GM23248 (cell line): ENCODE measurements around the gene PHF12. TPM values are rescaled to one million over a fixed set of nuclear protein-coding genes. Genes with fewer than 3 reads are reported as not detected.

ENCODE experiments used
- DNase-seq: peaks from one replicate; pipeline ENCODE4 v3.0.0-alpha.2; 2015
- H2AFZ ChIP-seq: fragments of 200-600 bp; sonication (generic); 2 replicates; pipeline ENCODE4 v1.6.1; 2016; ENCODE audit warnings: antibody characterized with exemption
- H3F3A ChIP-seq: fragments of 200-600 bp; sonication (generic); 2 replicates; pipeline ENCODE4 v1.6.1; 2016; ENCODE audit warnings: mild to moderate bottlenecking, antibody characterized with exemption, mixed run types; ENCODE audit not compliant: insufficient read depth
- H3K27ac ChIP-seq: fragments of 200-600 bp; sonication (generic); 2 replicates; pipeline ENCODE4 v1.5.1; 2016; ENCODE audit warnings: mild to moderate bottlenecking
- H3K27me3 ChIP-seq: fragments of 200-600 bp; sonication (generic); replicated peaks from 2 replicates; pipeline ENCODE4 v1.6.1; 2016; ENCODE audit warnings: mild to moderate bottlenecking; ENCODE audit not compliant: insufficient read depth
- H3K36me3 ChIP-seq: fragments of 200-600 bp; sonication (generic); 2 replicates; pipeline ENCODE4 v1.6.1; 2016; ENCODE audit warnings: low read depth, mild to moderate bottlenecking
- H3K4me1 ChIP-seq: fragments of 200-600 bp; sonication (generic); 2 replicates; pipeline ENCODE4 v1.6.1; 2016; ENCODE audit warnings: mild to moderate bottlenecking; ENCODE audit not compliant: insufficient read depth
- H3K4me2 ChIP-seq: fragments of 200-600 bp; sonication (generic); one replicate; pipeline ENCODE4 v1.6.1; 2016; ENCODE audit warnings: mild to moderate bottlenecking; ENCODE audit not compliant: unreplicated experiment
- H3K4me3 ChIP-seq: fragments of 200-600 bp; sonication (generic); 2 replicates; pipeline ENCODE4 v1.5.1; 2016; ENCODE audit warnings: mild to moderate bottlenecking
- H3K79me2 ChIP-seq: fragments of 200-600 bp; sonication (generic); 2 replicates; pipeline ENCODE4 v1.6.1; 2016; ENCODE audit warnings: mild to moderate bottlenecking; ENCODE audit not compliant: insufficient read depth
- H3K9ac ChIP-seq: fragments of 200-600 bp; sonication (generic); 2 replicates; pipeline ENCODE4 v1.6.1; 2016; ENCODE audit warnings: mild to moderate bottlenecking
- H3K9me2 ChIP-seq: fragments of 200-600 bp; sonication (generic); 2 replicates; pipeline ENCODE4 v1.6.1; 2016; ENCODE audit warnings: mixed run types, mild to moderate bottlenecking, moderate library complexity; ENCODE audit not compliant: insufficient read depth
- H3K9me3 ChIP-seq: fragments of 200-600 bp; sonication (generic); one replicate; pipeline ENCODE4 v1.6.1; 2017; ENCODE audit warnings: low read depth
- H4K20me1 ChIP-seq: fragments of 200-600 bp; sonication (generic); 2 replicates; pipeline ENCODE4 v1.6.0; 2016; ENCODE audit not compliant: insufficient read depth
- EZH2 ChIP-seq: fragments of 200-600 bp; sonication (generic); IDR thresholded peaks from 2 replicates; pipeline ENCODE4 v1.6.1; 2018; ENCODE audit warnings: antibody characterized with exemption, mild to moderate bottlenecking; ENCODE audit not compliant: insufficient read depth, poor library complexity, severe bottlenecking
- EZH2phosphoT487 ChIP-seq: fragments of 200-600 bp; sonication (generic); IDR thresholded peaks from 2 replicates; pipeline ENCODE4 v1.6.1; 2018; ENCODE audit warnings: antibody characterized with exemption, moderate library complexity, mild to moderate bottlenecking, low read depth; ENCODE audit not compliant: insufficient read depth
- WGBS, 2 experiments: methylation state at CpG; one replicate each; pipeline ENCODE4 v1.1.6; 2015 to 2017; ENCODE audit warnings: low lambda C conversion rate in 2 of 2, low coverage in 1 of 2; ENCODE audit errors: missing lambda C conversion rate in 2 of 2; 5-methylcytosine and 5-hydroxymethylcytosine counted together
- in situ Hi-C: fragments of 300-500 bp; cut with MboI; formaldehyde crosslinking; loops from 2 replicates; pipeline ENCODE4 v1.15.0; 2020
- polyA plus RNA-seq: library from polyadenylated mRNA; unstranded; fragments of >200 nt; fragmentation: Nextera tagmentation; extraction: Ambion mirVana; gene quantifications from 2 replicates; pipeline ENCODE4 v1.2.1, GENCODE V29; 2016
- total RNA-seq: library from RNA; depleted of rRNA; stranded (reverse); fragments of >200 nt; shearing (Covaris generic); gene quantifications from 2 replicates; pipeline ENCODE4 v1.2.3, GENCODE V29; 2014

Gene PHF12
- total and polyA plus RNA-seq, 2 experiments from 2014 or later, result 6.1 to 27.7 TPM

- Histone ChIP-seq H3K9ac (no peak overlapping the region), H2AFZ (no peak overlapping the region), H3K27ac (no peak overlapping the region), H4K20me1 (no peaks in the 10 kb centered on the region), H3K9me2 (no peaks in the 10 kb centered on the region), H3K4me2 (no peak overlapping the region), H3K27me3 (no peaks in the 10 kb centered on the region), H3K9me3 (no peaks in the 10 kb centered on the region), H3K4me1 (peaks cover 7% of the 10 kb centered on the region; the same call in 1 of the 2 replicates), H3F3A (no peaks in the 10 kb centered on the region), H3K79me2 (peaks cover 31% of the 10 kb centered on the region), H3K4me3 (no peak overlapping the region), H3K36me3 (no peaks in the 10 kb centered on the region)
- no peak for DNase-seq
- no peak for TF ChIP-seq EZH2phosphoT487
- TF ChIP-seq EZH2, result no peak
- 93 to 96% methylated on average over 1 to 4 of the region's 4 CpGs for WGBS, 2 experiments
- in situ Hi-C loops, result loop anchor here (10.0 kb wide), 1 partner anchor 127 kb away; no protein-coding TSS in a partner anchor
Measured at GRCh38 chr17:28892024-28892423, 59.3 kb downstream of the PHF12 start.

GRCh38 chr17:28891201-28891600, 60.1 kb downstream of the PHF12 start:
- Histone ChIP-seq H3K27me3 (no peaks in the 10 kb centered on the region), H3K9me2 (no peaks in the 10 kb centered on the region), H3K4me3 (no peak overlapping the region), H3F3A (no peaks in the 10 kb centered on the region), H2AFZ (no peak overlapping the region), H3K27ac (no peak overlapping the region), H3K9me3 (no peaks in the 10 kb centered on the region), H3K79me2 (peaks cover 26% of the 10 kb centered on the region), H3K9ac (no peak overlapping the region), H4K20me1 (no peaks in the 10 kb centered on the region), H3K36me3 (no peaks in the 10 kb centered on the region), H3K4me2 (no peak overlapping the region), H3K4me1 (peaks cover 3% of the 10 kb centered on the region; the same call in 1 of the 2 replicates)
- DNase-seq, result no peak
- in situ Hi-C loops, result loop anchor here (10.0 kb wide), 1 partner anchor 126 kb away; no protein-coding TSS in a partner anchor
- 96 to 100% methylated on average over 1 of the region's 1 CpG for WGBS, 2 experiments
- TF ChIP-seq EZH2phosphoT487 (no peak), EZH2 (no peak)

GRCh38 chr17:28889996-28890395, 61.3 kb downstream of the PHF12 start:
- no peak overlapping the region for H3K4me3 ChIP-seq
- H2AFZ ChIP-seq, result no peak overlapping the region
- peaks cover 16% of the 10 kb centered on the region for H3K79me2 ChIP-seq
- 82 to 85% methylated on average over 5 of the region's 5 CpGs for WGBS, 2 experiments
- in situ Hi-C loops, result loop anchor here (10.0 kb wide), 1 partner anchor 125 kb away; no protein-coding TSS in a partner anchor
- H3K9ac ChIP-seq, result no peak overlapping the region
- H3K27ac ChIP-seq, result no peak overlapping the region
- H3K4me2 ChIP-seq, result no peak overlapping the region
- no peaks in the 10 kb centered on the region for H3K36me3 ChIP-seq
- no peaks in the 10 kb centered on the region for H3K4me1 ChIP-seq
- H3K27me3 ChIP-seq, result no peaks in the 10 kb centered on the region
- no peaks in the 10 kb centered on the region for H3K9me3 ChIP-seq
- no peaks in the 10 kb centered on the region for H4K20me1 ChIP-seq
- no peak for DNase-seq
- H3F3A ChIP-seq, result no peaks in the 10 kb centered on the region
- no peaks in the 10 kb centered on the region for H3K9me2 ChIP-seq
- TF ChIP-seq EZH2 (no peak), EZH2phosphoT487 (no peak)

- Histone ChIP-seq H3K9me3 (no peaks in the 10 kb centered on the region), H4K20me1 (no peaks in the 10 kb centered on the region), H2AFZ (no peak overlapping the region), H3K27ac (no peak overlapping the region), H3K9ac (no peak overlapping the region), H3F3A (no peaks in the 10 kb centered on the region), H3K4me1 (no peaks in the 10 kb centered on the region), H3K36me3 (no peaks in the 10 kb centered on the region), H3K4me3 (no peak overlapping the region), H3K4me2 (no peak overlapping the region), H3K79me2 (peaks cover 9% of the 10 kb centered on the region), H3K9me2 (no peaks in the 10 kb centered on the region), H3K27me3 (no peaks in the 10 kb centered on the region)
- in situ Hi-C loops, result no loop called here
- WGBS, 2 experiments, result 98 to 99% methylated on average over 7 of the region's 7 CpGs
- TF ChIP-seq EZH2 (no peak), EZH2phosphoT487 (no peak)
- DNase-seq, result no peak
Measured at GRCh38 chr17:28888832-28889231, 62.5 kb downstream of the PHF12 start.
